Testis (tissue), 3 donors: ENCODE data around the gene TATDN2. TPM values are rescaled to one million over a fixed set of nuclear protein-coding genes. Genes with fewer than 3 reads are reported as not detected.

Source experiments
- DNase-seq: peaks from one replicate; pipeline ENCODE4 v3.0.0-alpha.2; 2019
- H3K27ac ChIP-seq, 2 donors: fragments of 200-600 bp; sonication (generic); one replicate each; pipeline ENCODE4 v1.5.1; 2019
- H3K27me3 ChIP-seq: fragments of 200-600 bp; sonication (generic); one replicate; pipeline ENCODE4 v1.5.1; 2019
- H3K36me3 ChIP-seq: fragments of 200-600 bp; sonication (generic); one replicate; pipeline ENCODE4 v1.5.1; 2017; ENCODE audit warnings: low read depth; ENCODE audit errors: missing control alignments
- H3K4me1 ChIP-seq: fragments of 200-600 bp; sonication (generic); one replicate; pipeline ENCODE4 v1.5.1; 2019
- H3K4me3 ChIP-seq, 2 donors: fragments of 200-600 bp; sonication (generic); one replicate each; pipeline ENCODE4 v1.5.1; 2017 to 2019
- H3K9me3 ChIP-seq: fragments of 200-600 bp; sonication (generic); one replicate; pipeline ENCODE4 v1.5.1; 2017
- POLR2A ChIP-seq: fragments of 450-650 bp; IDR thresholded peaks from one replicate; pipeline ENCODE4 v1.6.1; 2017; ENCODE audit warnings: antibody characterized with exemption, mild to moderate bottlenecking, moderate library complexity
- WGBS, 2 donors: methylation state at CpG; one replicate each; pipeline ENCODE4 v1.1.5; 2018; 5-methylcytosine and 5-hydroxymethylcytosine counted together
- intact Hi-C: fragments of 100-400 bp; cut with DNase I; formaldehyde crosslinking; loops from one replicate; pipeline ENCODE4 v1.15.1; 2023; ENCODE audit warnings: low total_unique reads
- polyA plus RNA-seq: library from polyadenylated mRNA; stranded (reverse); fragments of 350-450 nt; fragmentation: Illumina TruSeq; extraction: RNeasy Lipid Tissue Mini Kit (QIAGEN cat#74804); gene quantifications from one replicate; pipeline ENCODE4 v1.2.3, GENCODE V29; 2014; ENCODE audit warnings: low read depth, low replicate concordance; ENCODE audit not compliant: insufficient read depth
- total RNA-seq, 2 donors: library from RNA; depleted of rRNA; stranded (reverse); fragments of >200 nt; gene quantifications; one replicate each; pipeline ENCODE4 v1.2.3, GENCODE V29; 2016
- TF ChIP-seq, protein P1 (sequence below), 3 experiments: fragments of 450-650 bp in 2 of 3; fragments of 200-600 bp in 1 of 3; sonication (generic) in 1 of 3; IDR thresholded peaks; one replicate each; pipeline ENCODE4 v1.5.1; 2016 to 2019; ENCODE audit warnings: antibody characterized with exemption in 3 of 3, mild to moderate bottlenecking in 2 of 3, moderate library complexity in 1 of 3

TATDN2 gene
- total and polyA plus RNA-seq, 3 donors from 2014 or later, result 19.8 to 24.3 (median 21.3) TPM

DNA sequence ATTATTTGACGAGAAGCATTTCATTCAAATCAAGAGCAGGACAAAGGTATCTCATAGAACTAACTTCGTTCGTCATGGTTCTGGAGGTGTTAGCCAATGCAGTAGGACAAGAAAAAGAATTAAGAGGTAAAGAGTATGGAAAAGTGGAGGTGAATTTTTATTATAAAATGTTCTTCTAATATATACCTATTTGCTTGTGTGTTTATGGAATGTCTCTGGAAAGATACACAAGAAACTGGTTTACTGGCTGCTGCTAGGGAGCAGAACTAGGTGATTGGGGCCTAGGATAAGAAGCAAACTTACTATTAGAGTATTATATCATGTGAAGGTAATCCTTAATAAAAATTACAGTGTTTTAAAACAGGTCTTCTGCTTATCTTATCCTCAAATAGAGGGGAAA is 30.9 kb upstream of the TATDN2 start:
- no peaks in the 10 kb centered on the region for H3K4me1 ChIP-seq
- no peak overlapping the region for H3K4me3 ChIP-seq
- H3K9me3 ChIP-seq, result no peaks in the 10 kb centered on the region
- H3K36me3 ChIP-seq, result no peaks in the 10 kb centered on the region
- intact Hi-C loops, result no loop called here
- no peak for DNase-seq
- no peaks in the 10 kb centered on the region for H3K27me3 ChIP-seq
- 64 to 81% methylated on average over 3 of the region's 3 CpGs for WGBS, 2 donors
- TF ChIP-seq POLR2A, result no peak
- TF ChIP-seq, protein P1, sequence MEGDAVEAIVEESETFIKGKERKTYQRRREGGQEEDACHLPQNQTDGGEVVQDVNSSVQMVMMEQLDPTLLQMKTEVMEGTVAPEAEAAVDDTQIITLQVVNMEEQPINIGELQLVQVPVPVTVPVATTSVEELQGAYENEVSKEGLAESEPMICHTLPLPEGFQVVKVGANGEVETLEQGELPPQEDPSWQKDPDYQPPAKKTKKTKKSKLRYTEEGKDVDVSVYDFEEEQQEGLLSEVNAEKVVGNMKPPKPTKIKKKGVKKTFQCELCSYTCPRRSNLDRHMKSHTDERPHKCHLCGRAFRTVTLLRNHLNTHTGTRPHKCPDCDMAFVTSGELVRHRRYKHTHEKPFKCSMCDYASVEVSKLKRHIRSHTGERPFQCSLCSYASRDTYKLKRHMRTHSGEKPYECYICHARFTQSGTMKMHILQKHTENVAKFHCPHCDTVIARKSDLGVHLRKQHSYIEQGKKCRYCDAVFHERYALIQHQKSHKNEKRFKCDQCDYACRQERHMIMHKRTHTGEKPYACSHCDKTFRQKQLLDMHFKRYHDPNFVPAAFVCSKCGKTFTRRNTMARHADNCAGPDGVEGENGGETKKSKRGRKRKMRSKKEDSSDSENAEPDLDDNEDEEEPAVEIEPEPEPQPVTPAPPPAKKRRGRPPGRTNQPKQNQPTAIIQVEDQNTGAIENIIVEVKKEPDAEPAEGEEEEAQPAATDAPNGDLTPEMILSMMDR (IDR thresholded peaks at IDR 0.05), result no peak
- no peak overlapping the region for H3K27ac ChIP-seq

GRCh38 chr3:10219737-10220136 is 28.5 kb upstream of the TATDN2 start:
- Histone ChIP-seq H3K27me3 (no peaks in the 10 kb centered on the region), H3K4me1 (no peaks in the 10 kb centered on the region), H3K27ac (no peak overlapping the region), H3K4me3 (no peak overlapping the region), H3K36me3 (no peaks in the 10 kb centered on the region), H3K9me3 (no peaks in the 10 kb centered on the region)
- 86 to 88% methylated on average over 9 of the region's 9 CpGs for WGBS, 2 donors
- intact Hi-C loops, result no loop called here
- TF ChIP-seq, protein P1 (IDR thresholded peaks at IDR 0.05), result no peak
- no peak for TF ChIP-seq POLR2A
- no peak for DNase-seq

- Histone ChIP-seq H3K9me3 (no peaks in the 10 kb centered on the region), H3K27ac (no peak overlapping the region), H3K4me3 (no peak overlapping the region), H3K36me3 (no peaks in the 10 kb centered on the region), H3K4me1 (no peaks in the 10 kb centered on the region), H3K27me3 (no peaks in the 10 kb centered on the region)
- TF ChIP-seq, protein P1 (IDR thresholded peaks at IDR 0.05), result no peak
- TF ChIP-seq POLR2A, result no peak
- WGBS, 2 donors, result 82 to 84% methylated on average over 10 of the region's 10 CpGs
- intact Hi-C loops, result no loop called here
- no peak for DNase-seq
These were observed 24.3 kb upstream of the TATDN2 start for GRCh38 chr3:10223676-10224639.

DNA sequence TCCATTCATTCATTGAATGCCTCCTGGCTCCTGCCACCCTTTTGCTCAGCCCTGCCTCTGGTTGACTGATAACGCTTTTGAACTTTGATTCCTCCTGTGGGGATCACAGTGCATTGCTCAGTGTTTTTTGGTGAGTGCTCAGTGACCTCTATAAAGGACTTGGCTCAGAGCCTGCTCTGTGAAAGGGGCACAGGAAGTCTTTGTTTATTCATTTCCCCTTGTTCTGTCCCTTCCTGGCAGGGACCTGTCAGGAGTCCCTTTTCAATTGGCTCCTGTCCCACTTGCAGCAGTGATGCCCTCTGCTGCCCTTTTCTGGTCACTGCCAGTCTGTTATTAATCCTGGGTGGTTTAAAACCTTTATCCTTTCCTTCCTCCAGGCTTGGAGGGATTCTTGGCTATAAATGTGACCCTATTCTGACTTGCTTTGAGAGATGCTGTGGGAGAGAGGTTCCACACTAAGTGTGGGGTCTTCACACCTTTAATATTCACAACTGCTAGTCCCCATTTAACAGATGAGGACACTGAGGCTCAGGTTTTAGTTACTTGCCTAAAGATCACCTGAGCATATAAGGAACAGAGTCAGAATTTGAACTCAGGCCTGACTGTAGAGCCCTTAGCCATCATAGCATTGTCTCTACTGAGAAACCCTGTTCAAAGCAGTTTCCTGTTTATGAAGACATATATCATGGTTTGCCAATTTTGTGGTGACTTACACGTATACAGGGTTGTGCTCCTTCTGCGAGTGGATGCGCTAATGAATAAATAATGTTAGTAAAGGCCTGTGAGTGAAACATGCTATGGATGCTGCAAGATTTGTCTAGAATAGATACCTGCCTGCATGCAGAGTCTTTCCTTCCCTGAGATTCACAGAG is 23.2 kb upstream of the TATDN2 start:
- Histone ChIP-seq H3K4me3 (no peak overlapping the region), H3K4me1 (no peaks in the 10 kb centered on the region), H3K9me3 (no peaks in the 10 kb centered on the region), H3K27ac (no peak overlapping the region), H3K36me3 (no peaks in the 10 kb centered on the region), H3K27me3 (no peaks in the 10 kb centered on the region)
- peak; percentile 77 for DNase-seq
- 67 to 76% methylated on average over 4 of the region's 4 CpGs for WGBS, 2 donors
- intact Hi-C loops, result no loop called here
- TF ChIP-seq POLR2A, result no peak
- TF ChIP-seq, protein P1 (IDR thresholded peaks at IDR 0.05), result peak; percentile 46 to 70 (median 64)
